ENCODE data around the gene CHRNB2.

The CHRNB2 gene

DNA sequence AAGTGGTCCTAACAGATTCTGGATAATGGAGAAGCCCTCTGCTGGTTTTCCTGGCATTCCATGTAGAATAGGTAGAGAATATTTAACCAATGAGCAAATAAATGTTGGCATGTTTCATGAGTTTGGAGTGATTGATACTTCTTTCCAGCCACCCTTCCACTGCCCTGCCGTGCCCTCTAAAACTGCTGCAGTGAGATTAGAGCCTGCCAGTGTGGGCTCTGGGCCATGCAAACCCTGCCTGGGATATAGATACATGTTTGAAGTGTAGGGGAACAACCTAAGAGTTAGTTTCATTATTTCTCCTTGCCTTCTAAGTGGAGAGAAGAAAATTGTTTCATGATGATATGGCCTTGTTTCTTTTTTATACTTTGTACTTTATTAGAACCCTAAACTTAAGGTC, 19.6 kb upstream of the CHRNB2 start:
- no peak for FAIRE-seq
- TF ChIP-seq, protein P1, sequence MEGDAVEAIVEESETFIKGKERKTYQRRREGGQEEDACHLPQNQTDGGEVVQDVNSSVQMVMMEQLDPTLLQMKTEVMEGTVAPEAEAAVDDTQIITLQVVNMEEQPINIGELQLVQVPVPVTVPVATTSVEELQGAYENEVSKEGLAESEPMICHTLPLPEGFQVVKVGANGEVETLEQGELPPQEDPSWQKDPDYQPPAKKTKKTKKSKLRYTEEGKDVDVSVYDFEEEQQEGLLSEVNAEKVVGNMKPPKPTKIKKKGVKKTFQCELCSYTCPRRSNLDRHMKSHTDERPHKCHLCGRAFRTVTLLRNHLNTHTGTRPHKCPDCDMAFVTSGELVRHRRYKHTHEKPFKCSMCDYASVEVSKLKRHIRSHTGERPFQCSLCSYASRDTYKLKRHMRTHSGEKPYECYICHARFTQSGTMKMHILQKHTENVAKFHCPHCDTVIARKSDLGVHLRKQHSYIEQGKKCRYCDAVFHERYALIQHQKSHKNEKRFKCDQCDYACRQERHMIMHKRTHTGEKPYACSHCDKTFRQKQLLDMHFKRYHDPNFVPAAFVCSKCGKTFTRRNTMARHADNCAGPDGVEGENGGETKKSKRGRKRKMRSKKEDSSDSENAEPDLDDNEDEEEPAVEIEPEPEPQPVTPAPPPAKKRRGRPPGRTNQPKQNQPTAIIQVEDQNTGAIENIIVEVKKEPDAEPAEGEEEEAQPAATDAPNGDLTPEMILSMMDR (IDR thresholded peaks at IDR 0.05; ENCODE audit: insufficient read depth, missing control alignments), result no peak
- no peak for DNase-seq (ENCODE audit: insufficient read length, low spot score)

DNA sequence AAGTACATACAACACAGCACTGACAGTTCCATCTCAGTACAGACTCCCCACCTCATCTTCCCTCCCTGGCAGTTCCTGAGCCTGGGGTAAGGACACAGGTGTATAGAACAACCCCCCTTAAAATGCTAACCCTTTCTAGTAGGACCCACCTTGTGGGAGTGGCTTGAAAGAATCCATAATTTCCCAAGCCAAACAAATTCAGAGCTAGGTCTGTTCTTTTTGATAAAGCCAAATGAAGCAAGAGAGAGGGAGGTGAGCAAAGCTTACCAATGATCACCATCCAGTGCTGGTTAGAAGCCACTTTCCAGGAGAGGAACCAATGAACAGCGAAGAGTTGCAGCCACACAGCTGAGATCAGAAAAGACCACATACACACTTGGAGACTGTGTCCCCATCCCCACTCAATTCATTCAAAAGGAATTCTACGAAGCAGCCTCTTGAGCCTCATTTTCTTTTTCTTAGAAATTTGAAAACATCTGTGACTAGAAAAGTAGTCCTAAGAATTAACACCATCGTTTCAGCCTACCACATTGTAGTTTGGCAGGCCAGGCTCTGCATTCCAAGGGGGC, 18.3 kb upstream of the CHRNB2 start:
- FAIRE-seq (no peak), DNase-seq (ENCODE audit: insufficient read length, low spot score) (no peak)
- TF ChIP-seq, protein P1 (IDR thresholded peaks at IDR 0.05; ENCODE audit: insufficient read depth, missing control alignments), result no peak

DNA sequence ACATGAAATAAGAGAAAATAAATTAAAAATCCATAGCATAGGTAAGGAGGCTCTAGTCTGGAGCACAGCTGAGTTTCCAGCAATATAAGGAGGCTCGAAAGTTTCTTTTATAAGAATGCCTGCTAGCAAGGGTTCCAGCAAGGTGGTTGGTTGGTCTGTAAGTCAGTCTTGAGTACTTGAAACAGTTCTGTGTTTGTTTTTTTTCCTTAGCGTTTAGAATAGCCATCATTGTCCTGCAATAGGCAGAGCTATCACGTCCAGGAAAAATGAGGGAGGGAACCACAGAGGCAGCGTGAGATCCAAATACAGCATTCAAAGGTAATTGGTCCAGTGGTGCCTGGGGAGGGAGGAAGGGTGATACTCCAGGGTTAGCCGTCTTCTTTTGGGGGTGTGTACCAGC, 17.5 kb upstream of the CHRNB2 start:
- DNase-seq (ENCODE audit: insufficient read length, low spot score), result no peak
- TF ChIP-seq, protein P1 (IDR thresholded peaks at IDR 0.05; ENCODE audit: insufficient read depth, missing control alignments), result no peak
- FAIRE-seq, result no peak

DNA sequence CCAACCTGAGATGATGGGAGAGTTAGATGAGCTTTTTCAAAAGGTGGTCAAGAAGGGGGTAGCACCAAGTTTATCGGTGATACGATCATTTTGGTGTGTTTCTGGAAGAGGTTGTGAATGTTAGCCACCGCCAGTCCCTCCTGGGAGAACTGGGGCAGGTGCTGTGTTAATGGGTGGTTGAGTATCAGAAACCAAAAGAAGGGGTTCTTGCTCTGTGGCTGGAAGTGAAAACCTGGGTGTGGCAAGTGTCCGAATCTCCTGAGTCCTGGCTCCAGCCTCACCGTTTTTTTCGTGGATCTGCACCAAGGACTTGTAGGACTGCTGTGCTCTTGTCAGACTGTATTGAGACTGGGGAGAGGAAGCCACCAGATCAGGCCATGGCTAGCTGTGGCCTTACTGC, 16.9 kb upstream of the CHRNB2 start:
- TF ChIP-seq, protein P1 (IDR thresholded peaks at IDR 0.05; ENCODE audit: insufficient read depth, missing control alignments), result no peak
- no peak for DNase-seq (ENCODE audit: insufficient read length, low spot score)
- no peak for FAIRE-seq

DNA sequence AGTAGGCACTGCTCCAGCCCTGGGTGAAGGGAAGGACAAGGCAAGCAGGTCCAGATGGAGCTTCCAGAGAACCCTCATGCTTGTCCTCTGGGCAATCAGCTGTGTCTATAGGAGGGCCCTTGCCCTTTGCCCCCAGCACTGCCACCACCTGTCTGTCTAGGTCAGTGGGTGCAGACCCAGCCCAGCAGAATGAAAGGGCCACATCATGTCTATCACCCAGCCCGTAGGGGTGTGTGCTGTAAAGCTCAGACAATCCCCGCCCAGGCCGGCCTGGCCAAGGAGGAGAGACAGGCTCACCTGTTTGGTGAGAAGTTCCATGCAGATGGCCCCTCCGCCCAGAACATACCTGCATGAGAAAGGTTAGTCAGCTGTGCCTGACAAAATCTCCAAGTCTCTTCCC, 16.1 kb upstream of the CHRNB2 start:
- FAIRE-seq (no peak), DNase-seq (ENCODE audit: insufficient read length, low spot score) (no peak)
- TF ChIP-seq, protein P1 (IDR thresholded peaks at IDR 0.05; ENCODE audit: insufficient read depth, missing control alignments), result no peak

DNA sequence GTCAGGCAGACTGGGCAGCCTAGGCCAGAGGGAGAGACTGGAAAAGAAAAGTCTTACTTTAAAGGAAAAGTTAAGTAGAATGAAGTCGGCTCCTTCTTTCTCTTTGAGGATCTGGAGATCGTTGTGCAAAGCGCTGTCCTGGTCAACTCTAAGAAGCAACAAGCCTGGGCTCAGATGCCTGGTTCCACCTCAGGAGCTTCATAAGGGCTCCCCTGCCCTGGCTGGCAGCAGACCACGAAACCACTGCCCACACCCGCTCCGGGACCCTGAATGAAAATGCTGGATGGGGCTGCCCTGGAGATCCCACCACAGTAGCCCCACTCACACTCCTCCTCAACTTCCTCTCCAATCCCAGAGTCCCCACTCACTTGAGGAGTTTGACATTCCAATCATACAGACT, 15.5 kb upstream of the CHRNB2 start:
- TF ChIP-seq, protein P1 (IDR thresholded peaks at IDR 0.05; ENCODE audit: insufficient read depth, missing control alignments), result no peak
- DNase-seq (ENCODE audit: insufficient read length, low spot score), result no peak
- no peak for FAIRE-seq

DNA sequence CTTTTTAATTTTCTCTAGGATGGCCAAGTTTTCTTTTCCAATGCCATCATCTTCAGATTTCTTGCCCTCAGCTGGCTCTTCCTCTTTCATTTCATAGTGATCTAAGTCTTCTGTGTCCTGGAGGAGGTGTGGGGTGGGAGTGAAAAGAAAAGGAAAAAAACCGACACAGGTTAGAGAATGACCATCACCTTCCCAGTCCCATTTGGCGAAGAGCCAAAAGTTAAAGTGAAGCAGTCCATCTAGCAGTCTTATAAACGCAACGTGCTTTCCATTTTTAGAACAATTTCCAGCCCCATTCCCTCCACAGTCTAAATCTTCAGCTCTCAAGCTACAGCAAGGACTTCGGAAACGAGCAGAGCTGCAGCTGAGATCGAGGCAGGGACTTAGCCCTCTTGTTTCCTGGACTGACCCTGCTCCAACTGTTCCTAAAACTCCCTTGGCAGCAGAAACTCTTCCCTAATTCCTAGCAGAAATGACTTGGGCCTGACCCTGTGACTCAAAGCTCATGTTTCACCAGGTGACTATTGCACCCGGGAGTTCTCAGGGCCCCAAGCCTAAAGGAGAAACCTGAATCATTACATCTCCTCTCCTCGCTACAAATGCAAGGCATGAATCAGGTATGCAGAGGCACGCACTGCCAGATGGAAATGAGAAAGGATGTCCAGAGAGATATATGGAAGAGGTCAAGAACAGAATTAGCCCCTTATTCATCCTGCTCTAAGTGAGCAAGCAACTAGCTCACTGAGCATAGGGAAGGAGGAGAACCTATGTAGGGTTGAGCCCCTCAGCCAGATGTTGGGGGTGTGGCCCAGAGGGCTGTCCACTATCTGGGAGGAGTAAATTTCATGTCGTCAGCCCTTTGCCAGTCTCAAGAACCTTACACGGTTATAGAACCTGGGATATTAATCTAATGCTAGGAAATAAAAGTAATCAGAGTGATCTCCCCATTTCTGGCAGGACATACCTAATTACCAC, 14.2 kb upstream of the CHRNB2 start:
- TF ChIP-seq, protein P1 (IDR thresholded peaks at IDR 0.05; ENCODE audit: insufficient read depth, missing control alignments), result no peak
- no peak for FAIRE-seq
- DNase-seq (ENCODE audit: insufficient read length, low spot score), result no peak
